NCI-H2029 treated with DMSO at 0.1 percent for 48 hours (cell line): ENCODE data around the gene DNTT.

Experiments
- DNase-seq: peaks from one replicate; lab custom pipeline; 2025; lab: John Stamatoyannopoulos, UW

The DNTT gene

GRCh38 chr10:96309628-96310320 is 5.5 kb downstream of the DNTT start:
- DNase-seq = no peak

GRCh38 chr10:96310321-96310669 is 6.1 kb downstream of the DNTT start:
- no peak for DNase-seq

- no peak for DNase-seq
These were observed 7.0 kb downstream of the DNTT start for GRCh38 chr10:96311180-96311715.

GRCh38 chr10:96313344-96313743 is 9.1 kb downstream of the DNTT start:
- DNase-seq = no peak

- no peak for DNase-seq
These were observed 13.0 kb downstream of the DNTT start for GRCh38 chr10:96317067-96317833.

- DNase-seq = no peak
These were observed 15.7 kb downstream of the DNTT start for GRCh38 chr10:96319754-96320474.

- DNase-seq = no peak
These were observed 17.6 kb downstream of the DNTT start for GRCh38 chr10:96321822-96322221.

GRCh38 chr10:96322275-96322674 is 18.0 kb downstream of the DNTT start:
- DNase-seq = no peak

- no peak for DNase-seq
These were observed 20.2 kb downstream of the DNTT start for GRCh38 chr10:96324447-96324846.

GRCh38 chr10:96325719-96326373 is 21.6 kb downstream of the DNTT start:
- DNase-seq = no peak

- no peak for DNase-seq
These were observed 23.2 kb downstream of the DNTT start for GRCh38 chr10:96327462-96327861.

GRCh38 chr10:96333101-96333500 is 28.9 kb downstream of the DNTT start:
- no peak for DNase-seq

- no peak for DNase-seq
These were observed 30.6 kb downstream of the DNTT start for GRCh38 chr10:96334616-96335526.

- DNase-seq = no peak
These were observed 32.9 kb downstream of the DNTT start for GRCh38 chr10:96337106-96337505.

GRCh38 chr10:96338279-96338925 is 34.2 kb downstream of the DNTT start:
- no peak for DNase-seq

GRCh38 chr10:96339383-96339782 is 35.1 kb downstream of the DNTT start:
- DNase-seq = no peak

- DNase-seq = peak; percentile 39
These were observed 36.0 kb downstream of the DNTT start for GRCh38 chr10:96339956-96340904.

GRCh38 chr10:96341219-96342182 is 37.3 kb downstream of the DNTT start:
- DNase-seq = no peak
